ENCODE results near the gene SPCS3.

GRCh38 chr4:176319151-176319703, 539 bp upstream of the SPCS3 start:
- TF ChIP-seq SUZ12 (IDR thresholded peaks at IDR 0.05) (no peak), BHLHE40 (IDR thresholded peaks at IDR 0.05; ENCODE audit: borderline replicate concordance) (no peak), FOXK2 (IDR thresholded peaks at IDR 0.05) (no peak)

All from HEK293T (cell line).